ENCODE data around the gene STK32C.

DNA sequence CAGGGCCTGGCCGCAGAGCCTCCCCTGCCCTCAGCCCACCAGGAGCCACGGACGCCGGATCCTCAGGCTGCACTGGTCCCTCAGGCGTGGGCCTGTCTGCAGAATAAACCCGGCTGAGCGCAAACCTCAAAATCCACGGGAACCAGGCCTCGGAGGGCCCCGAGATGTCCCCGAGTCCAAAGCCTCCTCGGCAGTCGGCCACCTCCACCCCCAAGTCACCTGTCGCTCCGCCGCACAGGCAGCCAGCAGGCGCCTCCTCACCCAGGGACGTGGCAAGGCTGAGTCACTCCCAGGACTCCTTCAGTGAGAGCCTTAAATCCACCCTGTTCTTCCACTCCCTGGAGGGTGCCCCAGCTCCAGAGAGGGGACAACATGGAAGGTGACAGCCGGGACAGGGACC, 33.2 kb downstream of the STK32C start:
- TF ChIP-seq RFX5 (IDR thresholded peaks at IDR 0.05; ENCODE audit: low read depth, low read length) (no peak), FOS (IDR thresholded peaks at IDR 0.05; ENCODE audit: low read depth, low read length) (no peak), CEBPB (IDR thresholded peaks at IDR 0.05; ENCODE audit: low read depth, low read length) (no peak), SMC3 (IDR thresholded peaks at IDR 0.05; ENCODE audit: low read depth, low read length) (no peak), POLR2A (IDR thresholded peaks at IDR 0.05; ENCODE audit: low read depth, low read length) (no peak), CHD1 (IDR thresholded peaks at IDR 0.05; ENCODE audit: low read depth, low read length) (no peak), RCOR1 (IDR thresholded peaks at IDR 0.05; ENCODE audit: insufficient replicate concordance, low read length) (no peak), RAD21 (IDR thresholded peaks at IDR 0.05; ENCODE audit: low read length) (no peak)
- TF ChIP-seq, protein P1, sequence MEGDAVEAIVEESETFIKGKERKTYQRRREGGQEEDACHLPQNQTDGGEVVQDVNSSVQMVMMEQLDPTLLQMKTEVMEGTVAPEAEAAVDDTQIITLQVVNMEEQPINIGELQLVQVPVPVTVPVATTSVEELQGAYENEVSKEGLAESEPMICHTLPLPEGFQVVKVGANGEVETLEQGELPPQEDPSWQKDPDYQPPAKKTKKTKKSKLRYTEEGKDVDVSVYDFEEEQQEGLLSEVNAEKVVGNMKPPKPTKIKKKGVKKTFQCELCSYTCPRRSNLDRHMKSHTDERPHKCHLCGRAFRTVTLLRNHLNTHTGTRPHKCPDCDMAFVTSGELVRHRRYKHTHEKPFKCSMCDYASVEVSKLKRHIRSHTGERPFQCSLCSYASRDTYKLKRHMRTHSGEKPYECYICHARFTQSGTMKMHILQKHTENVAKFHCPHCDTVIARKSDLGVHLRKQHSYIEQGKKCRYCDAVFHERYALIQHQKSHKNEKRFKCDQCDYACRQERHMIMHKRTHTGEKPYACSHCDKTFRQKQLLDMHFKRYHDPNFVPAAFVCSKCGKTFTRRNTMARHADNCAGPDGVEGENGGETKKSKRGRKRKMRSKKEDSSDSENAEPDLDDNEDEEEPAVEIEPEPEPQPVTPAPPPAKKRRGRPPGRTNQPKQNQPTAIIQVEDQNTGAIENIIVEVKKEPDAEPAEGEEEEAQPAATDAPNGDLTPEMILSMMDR (conservative IDR thresholded peaks at IDR 0.05; ENCODE audit: low read depth, low read length) = no peak
- TF ChIP-seq, protein P2, sequence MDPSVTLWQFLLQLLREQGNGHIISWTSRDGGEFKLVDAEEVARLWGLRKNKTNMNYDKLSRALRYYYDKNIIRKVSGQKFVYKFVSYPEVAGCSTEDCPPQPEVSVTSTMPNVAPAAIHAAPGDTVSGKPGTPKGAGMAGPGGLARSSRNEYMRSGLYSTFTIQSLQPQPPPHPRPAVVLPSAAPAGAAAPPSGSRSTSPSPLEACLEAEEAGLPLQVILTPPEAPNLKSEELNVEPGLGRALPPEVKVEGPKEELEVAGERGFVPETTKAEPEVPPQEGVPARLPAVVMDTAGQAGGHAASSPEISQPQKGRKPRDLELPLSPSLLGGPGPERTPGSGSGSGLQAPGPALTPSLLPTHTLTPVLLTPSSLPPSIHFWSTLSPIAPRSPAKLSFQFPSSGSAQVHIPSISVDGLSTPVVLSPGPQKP (IDR thresholded peaks at IDR 0.05; ENCODE audit: borderline replicate concordance, low read depth, low read length) = no peak
- TF ChIP-seq, protein P3, sequence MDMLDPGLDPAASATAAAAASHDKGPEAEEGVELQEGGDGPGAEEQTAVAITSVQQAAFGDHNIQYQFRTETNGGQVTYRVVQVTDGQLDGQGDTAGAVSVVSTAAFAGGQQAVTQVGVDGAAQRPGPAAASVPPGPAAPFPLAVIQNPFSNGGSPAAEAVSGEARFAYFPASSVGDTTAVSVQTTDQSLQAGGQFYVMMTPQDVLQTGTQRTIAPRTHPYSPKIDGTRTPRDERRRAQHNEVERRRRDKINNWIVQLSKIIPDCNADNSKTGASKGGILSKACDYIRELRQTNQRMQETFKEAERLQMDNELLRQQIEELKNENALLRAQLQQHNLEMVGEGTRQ (IDR thresholded peaks at IDR 0.05; ENCODE audit: low read depth, low read length) = no peak
